SK-N-MC (cell line): Measurements from ENCODE around the gene FBXO39.

Source experiments
- DNase-seq: peaks from one replicate; pipeline ENCODE4 v3.0.0-alpha.2; 2011; ENCODE audit warnings: low read depth, low spot score
- H3K27ac ChIP-seq: fragments of 200-600 bp; sonication (generic); 2 replicates; pipeline ENCODE4 v1.5.1; 2016; ENCODE audit warnings: mixed run types
- H3K36me3 ChIP-seq: fragments of 200-600 bp; sonication (generic); 2 replicates; pipeline ENCODE4 v1.6.1; 2017; ENCODE audit warnings: antibody characterized with exemption, low read length, mixed read lengths; ENCODE audit not compliant: insufficient read depth
- H3K4me3 ChIP-seq: fragments of 200-600 bp; sonication (generic); 2 replicates; pipeline ENCODE4 v1.5.1; 2016
- H3K9ac ChIP-seq: fragments of 200-600 bp; sonication (generic); 2 replicates; pipeline ENCODE4 v1.8.0; 2017; ENCODE audit warnings: mixed run types, mixed read lengths; ENCODE audit not compliant: insufficient read length
- H3K9me3 ChIP-seq: fragments of 200-600 bp; sonication (generic); 2 replicates; pipeline ENCODE4 v1.6.1; 2017; ENCODE audit warnings: low read depth, mild to moderate bottlenecking, antibody characterized with exemption, low read length, moderate library complexity, mixed read lengths
- EZH2 ChIP-seq: fragments of 200-600 bp; sonication (generic); IDR thresholded peaks from one replicate; pipeline ENCODE4 v1.6.1; 2017; ENCODE audit warnings: antibody characterized with exemption
- FOXP2 ChIP-seq: optimal IDR thresholded peaks from 2 replicates; pipeline ENCODE3; 2011; ENCODE audit warnings: mild to moderate bottlenecking, moderate library complexity; ENCODE audit not compliant: insufficient read depth; ENCODE audit errors: extremely low read length, control extremely low read depth
- POLR2AphosphoS5 ChIP-seq: IDR thresholded peaks from 2 replicates; pipeline ENCODE4 v1.6.1; 2012; ENCODE audit warnings: mild to moderate bottlenecking, low read depth, low read length, borderline replicate concordance

The FBXO39 gene

GRCh38 chr17:6830383-6830986, 54.5 kb downstream of the FBXO39 start:
- no peak overlapping the region for H3K4me3 ChIP-seq
- no peak for DNase-seq
- no peak overlapping the region for H3K27ac ChIP-seq
- TF ChIP-seq FOXP2 = no peak
- no peak for TF ChIP-seq POLR2AphosphoS5
- TF ChIP-seq EZH2 = no peak
- H3K9ac ChIP-seq = no peak overlapping the region
- H3K36me3 ChIP-seq = no peaks in the 10 kb centered on the region
- no peaks in the 10 kb centered on the region for H3K9me3 ChIP-seq

DNA sequence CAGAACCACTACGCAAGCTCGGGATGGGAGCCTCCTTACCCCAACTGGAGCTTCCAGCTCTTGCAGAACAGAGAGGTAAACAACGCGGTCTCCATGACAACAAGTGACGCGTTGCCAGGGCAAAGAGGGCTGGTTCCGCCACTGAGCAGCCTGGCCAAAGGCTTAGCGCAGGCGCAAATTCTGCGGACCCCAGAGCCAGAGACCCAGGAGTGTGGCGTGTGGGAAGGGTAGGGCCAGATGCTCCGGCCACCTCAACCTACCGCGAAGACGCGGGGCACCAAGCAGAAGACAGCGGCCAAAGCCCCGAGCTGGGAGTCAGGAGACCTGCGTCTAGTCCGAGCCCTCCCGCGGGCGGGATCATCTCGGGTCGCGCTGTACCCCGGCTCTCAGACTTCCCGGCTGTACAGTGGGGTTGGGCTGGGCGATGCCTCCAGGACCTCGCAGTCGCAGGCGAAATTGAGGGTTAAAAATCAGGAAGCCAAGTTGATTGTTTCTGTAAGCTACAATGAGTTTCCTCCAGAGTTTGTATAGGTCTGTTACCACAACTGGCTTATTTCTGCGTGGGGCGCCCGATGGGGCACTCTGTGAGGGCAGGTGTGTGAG, 55.7 kb downstream of the FBXO39 start, which contains the start of gene TEKT1:
TSS of gene TEKT1 (minus strand) at position 69 of the 603 bp plus-strand sequence. CDS start 1,353 bp downstream, outside the sequence.
- Histone ChIP-seq H3K4me3 (no peak within 1 kb of the TSS), H3K27ac (no peak within 1 kb of the TSS), H3K9me3 (no peaks in the 10 kb centered on the region), H3K9ac (no peak within 1 kb of the TSS), H3K36me3 (no peaks in the 10 kb centered on the region)
- no peak for DNase-seq
- TF ChIP-seq POLR2AphosphoS5 = no peak
- no peak for TF ChIP-seq EZH2
- TF ChIP-seq FOXP2 = no peak
